NCI-H1105 treated with DMSO at 0.1 percent for 48 hours (cell line): Measurements from ENCODE around the gene PTPRN2.
"Not testable (repeated sequence)": the region's sequence is repeated elsewhere in the genome, so short reads cannot be mapped to it uniquely, and the experiment has no call there.

Experiments
- DNase-seq: peaks from one replicate; lab custom pipeline; 2025; lab: John Stamatoyannopoulos, UW

Gene PTPRN2

GRCh38 chr7:158419238-158419785 is 168.3 kb downstream of the PTPRN2 start:
- no peak for DNase-seq

DNA sequence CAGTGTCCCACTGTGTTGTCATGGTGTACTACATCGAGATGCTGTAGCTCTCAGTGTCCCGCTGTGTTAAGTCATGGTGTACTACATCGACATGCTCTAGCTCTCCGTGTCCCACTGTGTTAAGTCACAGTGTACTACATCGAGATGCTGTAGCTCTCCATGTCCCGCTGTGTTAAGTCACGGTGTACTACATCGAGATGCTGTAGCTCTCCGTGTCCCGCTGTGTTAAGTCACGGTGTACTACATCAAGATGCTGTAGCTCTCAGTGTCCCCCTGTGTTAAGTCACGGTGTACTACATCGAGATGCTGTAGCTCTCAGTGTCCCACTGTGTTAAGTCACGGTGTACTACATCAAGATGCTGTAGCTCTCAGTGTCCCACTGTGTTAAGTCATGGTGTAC is 169.2 kb downstream of the PTPRN2 start:
- not testable (repeated sequence) for DNase-seq

GRCh38 chr7:158416283-158416933 is 171.2 kb downstream of the PTPRN2 start:
- DNase-seq, result no peak

DNA sequence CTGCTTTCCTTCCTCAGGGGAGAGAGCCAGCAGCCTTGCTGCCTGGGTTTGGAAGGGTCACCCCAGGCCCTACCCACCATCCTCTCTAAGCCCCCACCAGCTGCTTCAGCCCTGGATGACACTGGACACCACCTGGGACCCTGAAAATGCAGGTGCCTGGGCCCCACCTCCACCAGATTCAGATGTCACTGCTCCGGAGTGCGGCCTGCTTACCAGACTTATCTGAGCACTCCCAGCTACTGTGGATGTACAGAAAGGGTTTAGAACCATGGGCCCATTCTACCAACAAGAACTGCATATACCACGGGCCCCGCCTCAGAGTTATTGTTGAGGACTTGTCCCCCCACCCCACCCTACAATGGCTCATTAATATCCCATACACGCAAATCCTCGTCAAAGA is 172.3 kb downstream of the PTPRN2 start:
- no peak for DNase-seq

GRCh38 chr7:158414486-158414961 is 173.1 kb downstream of the PTPRN2 start:
- no peak for DNase-seq

- DNase-seq, result no peak
Measured at GRCh38 chr7:158414002-158414401, 173.6 kb downstream of the PTPRN2 start.

GRCh38 chr7:158411232-158411950 is 176.2 kb downstream of the PTPRN2 start:
- no peak for DNase-seq

DNA sequence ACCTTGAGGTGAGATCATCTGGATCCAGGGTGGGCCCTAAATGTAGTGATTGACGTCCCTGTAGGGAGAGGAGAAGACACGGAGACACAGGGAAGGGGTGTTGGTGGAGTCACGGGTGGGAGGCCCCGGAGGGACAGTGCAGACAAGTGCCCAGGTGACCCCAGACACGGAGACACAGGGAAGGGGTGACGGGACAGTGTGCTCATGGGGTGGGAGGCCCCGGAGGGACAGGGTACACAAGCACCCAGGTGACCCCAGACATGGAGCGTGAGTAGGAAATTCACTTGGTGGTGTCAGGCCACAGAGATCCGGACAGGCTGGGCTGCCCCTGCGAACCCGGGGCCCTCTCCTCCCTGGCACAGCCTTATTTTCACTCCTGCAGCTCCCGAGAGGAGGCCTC is 176.9 kb downstream of the PTPRN2 start:
- DNase-seq, result no peak

DNA sequence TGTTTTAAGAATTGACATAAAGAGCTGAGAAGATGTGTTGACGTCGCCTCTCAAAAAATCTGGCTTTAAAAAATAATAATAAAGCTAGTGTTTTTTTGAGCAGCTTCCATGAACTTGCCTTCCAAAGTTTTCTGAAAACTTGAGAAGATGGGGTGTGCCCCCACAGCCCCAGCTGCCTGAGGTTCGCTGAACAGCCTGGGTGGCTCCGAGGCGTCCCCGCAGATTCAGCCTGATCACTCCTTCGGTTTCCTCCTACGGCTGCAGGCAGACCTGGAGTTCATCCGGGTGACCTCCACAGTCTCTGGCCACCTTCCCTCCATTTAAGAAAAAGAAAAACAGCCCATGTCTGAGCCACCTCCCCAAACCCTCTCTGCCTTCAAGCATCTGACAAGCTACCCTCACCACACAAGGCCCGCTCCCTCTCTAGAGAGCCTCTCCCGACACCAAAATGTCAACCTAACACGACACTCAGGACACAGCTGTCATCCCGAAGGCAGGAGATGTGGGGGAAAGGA is 177.8 kb downstream of the PTPRN2 start:
- no peak for DNase-seq

- DNase-seq, result no peak
Measured at GRCh38 chr7:158409120-158409519, 178.5 kb downstream of the PTPRN2 start.

DNA sequence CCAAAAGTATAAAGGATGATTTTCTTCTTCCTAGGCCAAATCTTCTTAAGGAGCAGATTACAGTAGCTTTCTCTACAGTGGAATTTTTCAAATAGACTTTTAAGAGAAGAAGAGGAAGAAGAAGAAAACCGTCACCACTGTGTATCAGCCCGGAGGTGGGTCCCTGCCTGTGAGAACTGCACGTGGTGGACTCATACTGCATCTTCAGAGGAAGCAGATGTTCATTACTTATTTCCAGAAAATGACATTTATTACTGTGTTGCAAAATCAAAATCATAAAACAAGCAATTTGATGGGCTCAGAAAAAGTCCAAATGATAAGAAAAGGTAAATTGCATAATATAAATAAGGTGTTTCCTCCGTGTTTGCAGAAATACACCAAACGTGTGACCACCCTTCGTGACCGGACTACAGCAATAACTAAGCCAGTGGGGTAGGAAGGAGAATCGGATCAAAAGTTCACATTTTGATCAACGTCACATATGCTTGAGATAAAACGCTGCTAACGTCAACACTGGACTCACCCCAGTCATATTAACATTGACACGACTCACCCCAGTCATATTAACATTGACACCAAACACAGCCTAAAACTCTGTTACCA is 179.2 kb downstream of the PTPRN2 start:
- no peak for DNase-seq

GRCh38 chr7:158407581-158408317 is 179.9 kb downstream of the PTPRN2 start:
- DNase-seq, result peak; percentile 45

GRCh38 chr7:158406801-158407200 is 180.8 kb downstream of the PTPRN2 start:
- DNase-seq, result no peak

DNA sequence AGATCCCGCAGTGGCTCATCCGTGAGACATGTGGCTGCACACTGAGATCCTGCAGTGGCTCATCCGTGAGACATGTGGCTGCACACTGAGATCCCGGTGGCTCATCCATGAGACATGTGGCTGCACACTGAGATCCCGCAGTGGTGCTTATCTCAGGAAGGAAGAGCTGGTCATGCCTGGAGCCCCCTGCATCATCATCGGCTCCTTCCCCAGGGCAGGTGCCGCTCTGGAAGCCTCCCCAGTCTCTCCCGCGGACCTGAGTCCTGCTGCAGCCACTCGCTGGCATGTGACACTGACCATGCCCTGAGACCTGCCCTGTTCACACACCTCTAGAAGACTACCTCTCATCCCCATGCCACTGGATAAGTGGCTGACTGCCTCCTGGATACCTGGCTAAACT is 181.3 kb downstream of the PTPRN2 start:
- no peak for DNase-seq

- not testable (repeated sequence) for DNase-seq
Measured at GRCh38 chr7:158405771-158406170, 181.9 kb downstream of the PTPRN2 start.

DNA sequence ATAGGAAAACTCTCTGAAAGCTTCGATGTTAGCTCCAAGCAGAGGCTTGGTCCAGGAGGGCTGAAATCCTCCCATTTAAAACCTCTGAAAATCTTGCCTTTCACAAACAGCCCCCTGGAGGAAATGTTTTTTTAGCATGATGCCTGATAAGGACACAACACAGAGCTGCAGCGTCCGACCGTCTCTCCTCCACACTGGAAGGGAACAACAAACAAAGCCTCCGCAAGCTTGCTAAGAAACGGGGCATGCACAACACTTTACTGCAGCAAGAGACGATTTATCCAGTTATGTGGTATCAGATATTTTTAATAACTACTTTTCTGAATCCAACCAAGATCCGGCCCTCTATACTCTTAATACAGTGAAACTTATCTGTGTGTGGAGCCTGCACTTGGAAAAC is 182.3 kb downstream of the PTPRN2 start:
- no peak for DNase-seq

GRCh38 chr7:158404031-158404761 is 183.4 kb downstream of the PTPRN2 start:
- no peak for DNase-seq

- DNase-seq, result no peak
Measured at GRCh38 chr7:158403013-158403821, 184.4 kb downstream of the PTPRN2 start.

DNA sequence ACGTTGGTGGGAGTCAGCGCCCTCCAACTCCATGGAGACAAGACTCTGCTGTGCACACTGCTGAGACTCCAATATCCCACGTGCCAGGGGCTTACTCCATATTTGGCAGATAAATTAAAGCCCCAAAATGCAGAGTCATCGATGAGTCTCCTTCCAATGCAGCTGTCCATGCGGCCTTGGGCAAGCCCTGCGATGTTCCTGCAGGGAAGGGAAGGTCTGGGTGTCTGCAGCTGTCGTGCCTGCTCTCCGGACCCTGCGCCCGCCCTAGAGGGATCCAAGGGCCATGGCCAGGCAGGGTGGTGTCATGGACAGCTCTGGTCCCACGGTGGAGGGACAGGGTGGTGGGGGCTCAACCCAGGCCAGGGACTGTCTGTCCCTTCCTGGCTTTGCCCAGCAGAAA is 185.2 kb downstream of the PTPRN2 start:
- no peak for DNase-seq

DNA sequence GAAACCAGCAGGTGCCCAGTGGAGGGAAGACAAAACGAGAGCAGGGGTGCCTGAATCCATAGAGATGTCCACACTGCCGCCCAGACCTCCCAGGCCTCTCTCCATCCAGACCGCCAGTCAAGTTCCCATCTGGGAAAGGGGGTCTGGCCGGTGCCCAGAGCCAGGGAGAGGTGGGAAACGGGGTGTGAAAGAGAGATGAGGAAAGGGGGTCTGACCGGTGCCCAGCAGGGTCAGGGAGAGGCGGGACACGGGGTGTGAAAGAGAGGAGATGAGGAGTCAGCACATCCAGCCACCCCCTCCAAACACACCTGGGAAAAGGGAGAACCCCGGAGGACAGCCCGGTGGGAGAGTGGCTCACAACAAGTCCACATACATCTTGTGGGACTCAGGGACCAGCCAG is 185.8 kb downstream of the PTPRN2 start:
- DNase-seq, result no peak
